Measurements from ENCODE around the gene ERBIN.

GRCh38 chr5:66072031-66072430, 145.7 kb downstream of the ERBIN start:
- TF ChIP-seq, protein P1, sequence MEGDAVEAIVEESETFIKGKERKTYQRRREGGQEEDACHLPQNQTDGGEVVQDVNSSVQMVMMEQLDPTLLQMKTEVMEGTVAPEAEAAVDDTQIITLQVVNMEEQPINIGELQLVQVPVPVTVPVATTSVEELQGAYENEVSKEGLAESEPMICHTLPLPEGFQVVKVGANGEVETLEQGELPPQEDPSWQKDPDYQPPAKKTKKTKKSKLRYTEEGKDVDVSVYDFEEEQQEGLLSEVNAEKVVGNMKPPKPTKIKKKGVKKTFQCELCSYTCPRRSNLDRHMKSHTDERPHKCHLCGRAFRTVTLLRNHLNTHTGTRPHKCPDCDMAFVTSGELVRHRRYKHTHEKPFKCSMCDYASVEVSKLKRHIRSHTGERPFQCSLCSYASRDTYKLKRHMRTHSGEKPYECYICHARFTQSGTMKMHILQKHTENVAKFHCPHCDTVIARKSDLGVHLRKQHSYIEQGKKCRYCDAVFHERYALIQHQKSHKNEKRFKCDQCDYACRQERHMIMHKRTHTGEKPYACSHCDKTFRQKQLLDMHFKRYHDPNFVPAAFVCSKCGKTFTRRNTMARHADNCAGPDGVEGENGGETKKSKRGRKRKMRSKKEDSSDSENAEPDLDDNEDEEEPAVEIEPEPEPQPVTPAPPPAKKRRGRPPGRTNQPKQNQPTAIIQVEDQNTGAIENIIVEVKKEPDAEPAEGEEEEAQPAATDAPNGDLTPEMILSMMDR (conservative IDR thresholded peaks at IDR 0.05): no peak
- TF ChIP-seq EZH2 (IDR thresholded peaks at IDR 0.05; ENCODE audit: low read depth): no peak

Data from PC-9 (cell line).